C4-2B (cell line): Measurements from ENCODE around the gene PKN2.

Experiments used
- H3K27ac ChIP-seq: fragments of 450-650 bp; 2 replicates; pipeline ENCODE4 v1.5.1; 2017
- CTCF ChIP-seq: fragments of 450-650 bp; conservative IDR thresholded peaks from 2 replicates; pipeline ENCODE4 v1.5.1; 2017; ENCODE audit warnings: mild to moderate bottlenecking
- ZFX ChIP-seq: fragments of 450-650 bp; IDR thresholded peaks from 2 replicates; pipeline ENCODE4 v1.6.1; 2017

Gene PKN2

GRCh38 chr1:88774151-88774556 is 90.1 kb downstream of the PKN2 start:
- no peak overlapping the region for H3K27ac ChIP-seq
- no peak for TF ChIP-seq ZFX

GRCh38 chr1:88777604-88778149 is 93.6 kb downstream of the PKN2 start:
- TF ChIP-seq CTCF (no peak), ZFX (no peak)
- H3K27ac ChIP-seq: no peak overlapping the region

- TF ChIP-seq CTCF: no peak
- TF ChIP-seq ZFX: no peak
- H3K27ac ChIP-seq: no peak overlapping the region
These were observed 95.8 kb downstream of the PKN2 start for GRCh38 chr1:88779880-88780279.

- H3K27ac ChIP-seq: no peak overlapping the region
These were observed 96.4 kb downstream of the PKN2 start for GRCh38 chr1:88780485-88780884.

GRCh38 chr1:88783145-88783544 is 99.1 kb downstream of the PKN2 start:
- H3K27ac ChIP-seq: no peak overlapping the region
- TF ChIP-seq CTCF (no peak), ZFX (no peak)

More at GRCh38 chr1:88780485-88780884, 96.4 kb downstream of the PKN2 start:
- TF ChIP-seq ZFX: no peak
- no peak for TF ChIP-seq CTCF

GRCh38 chr1:88784551-88784950 is 100.5 kb downstream of the PKN2 start:
- no peak overlapping the region for H3K27ac ChIP-seq
- TF ChIP-seq CTCF: no peak
- TF ChIP-seq ZFX: no peak

- H3K27ac ChIP-seq: no peak overlapping the region
These were observed 103.2 kb downstream of the PKN2 start for GRCh38 chr1:88787023-88787903.

More at GRCh38 chr1:88787023-88787903, 103.2 kb downstream of the PKN2 start:
- TF ChIP-seq ZFX (no peak), CTCF (no peak)
